Left ventricle myocardium inferior (tissue), 1 donor: ENCODE measurements around the gene PA2G4. TPM values are rescaled to one million over a fixed set of nuclear protein-coding genes. Genes with fewer than 3 reads are reported as not detected.
A peak's percentile ranks its signal among the peaks of the same experiment; 100 is the strongest.
"Not testable (repeated sequence)": the region's sequence is repeated elsewhere in the genome, so short reads cannot be mapped to it uniquely, and the experiment has no call there.

ENCODE experiments used
- DNase-seq: peaks from one replicate; pipeline ENCODE4 v3.0.0-alpha.2; 2020
- H3K27ac ChIP-seq: fragments of 200-600 bp; replicated peaks from 2 replicates; pipeline ENCODE4 v1.8.0; 2021
- H3K27me3 ChIP-seq: fragments of 200-600 bp; 2 replicates; pipeline ENCODE4 v1.8.0; 2021; ENCODE audit warnings: low read depth
- H3K36me3 ChIP-seq: fragments of 200-600 bp; 2 replicates; pipeline ENCODE4 v1.8.0; 2021
- H3K4me1 ChIP-seq: fragments of 200-600 bp; 2 replicates; pipeline ENCODE4 v1.8.0; 2021
- H3K4me3 ChIP-seq: fragments of 200-600 bp; 2 replicates; pipeline ENCODE4 v1.8.0; 2021; ENCODE audit warnings: mild to moderate bottlenecking, moderate library complexity
- H3K9me3 ChIP-seq: fragments of 200-600 bp; replicated peaks from 2 replicates; pipeline ENCODE4 v1.8.0; 2021
- CTCF ChIP-seq: fragments of 200-600 bp; IDR thresholded peaks from 2 replicates; pipeline ENCODE4 v1.8.0; 2021; ENCODE audit warnings: antibody characterized with exemption, mild to moderate bottlenecking, borderline replicate concordance
- intact Hi-C: fragments of 100-400 bp; cut with micrococcal nuclease; formaldehyde crosslinking; loops from one replicate; pipeline ENCODE4 v1.11.0; 2022
- long read RNA-seq: library from polyadenylated mRNA; unstranded; transcript quantifications from one replicate; pipeline ENCODE4 v2.0.0, GENCODE V29; 2021
- total RNA-seq: library from RNA; stranded (reverse); fragmentation: NEBNext Ultra II Directional; extraction: Animal tissue kit (Norgen Biotek cat#: 25700); gene quantifications from one replicate; pipeline ENCODE4 v1.2.1, GENCODE V29; 2021
- donor health status: DM: no; HTN: yes; CAD: no; lungs with severe emphysema.

The PA2G4 gene
- total RNA-seq, result 65.7 TPM
- long read RNA-seq, transcript PA2G4-201 (13 exons, 2,577 nt), result major isoform, 146 of 165 reads
- long read RNA-seq, partial matches to known transcripts, result 14 of 165 reads
- long read RNA-seq, other reads (novel, unspliced or antisense), result 5 of 165 reads

GRCh38 chr12:56104109-56104814 lies at the start of gene PA2G4:
PA2G4 (plus strand) TSS chr12:56104559; CDS start chr12:56104738, 179 bp downstream.
- H3K4me1 ChIP-seq, result peaks cover 35% of the 10 kb centered on the region
- DNase-seq, result peak; percentile 97
- H3K27me3 ChIP-seq, result no peaks in the 10 kb centered on the region
- peaks cover 29% of the 10 kb centered on the region for H3K36me3 ChIP-seq
- TF ChIP-seq CTCF, result no peak
- intact Hi-C loops, result no loop called here
- no peaks in the 10 kb centered on the region for H3K9me3 ChIP-seq
- peak within 1 kb of the TSS; percentile 92 for H3K27ac ChIP-seq
- H3K4me3 ChIP-seq, result peak within 1 kb of the TSS; percentile 89

- intact Hi-C loops, DNase-seq, H3K36me3 ChIP-seq, H3K27me3 ChIP-seq, H3K4me3 ChIP-seq, H3K27ac ChIP-seq, H3K4me1 ChIP-seq, H3K9me3 ChIP-seq: not testable (repeated sequence)
These were observed 44.4 kb upstream of the PA2G4 start for GRCh38 chr12:56059964-56060363.

- Histone ChIP-seq H3K9me3 (no peaks in the 10 kb centered on the region), H3K36me3 (no peaks in the 10 kb centered on the region), H3K4me3 (no peak overlapping the region), H3K4me1 (no peaks in the 10 kb centered on the region), H3K27me3 (peaks cover 4% of the 10 kb centered on the region), H3K27ac (no peak overlapping the region)
- no peak for DNase-seq
- intact Hi-C loops, result no loop called here
- no peak for TF ChIP-seq CTCF
These were observed 42.4 kb upstream of the PA2G4 start for GRCh38 chr12:56061982-56062381.

DNA sequence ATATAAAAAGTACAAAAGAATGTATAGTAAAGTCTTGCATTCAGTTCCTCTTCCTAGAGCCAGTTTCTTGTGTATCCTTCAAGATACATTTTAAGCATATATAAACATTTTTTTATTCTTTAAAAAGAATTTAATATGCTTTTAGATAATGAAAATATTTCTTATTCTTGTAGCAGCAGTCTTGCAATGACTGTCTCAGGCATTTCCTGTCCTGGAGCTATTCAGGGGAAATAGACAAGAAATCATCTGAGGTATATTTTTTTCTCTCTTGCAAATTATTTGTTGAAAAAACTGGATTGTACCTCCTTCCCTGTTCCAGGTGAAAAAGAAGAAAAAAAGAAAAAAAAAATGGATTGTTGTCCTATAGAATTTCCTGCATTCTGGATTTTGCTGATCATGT lies 41.4 kb upstream of the PA2G4 start:
- TF ChIP-seq CTCF, result no peak
- Histone ChIP-seq H3K9me3 (no peaks in the 10 kb centered on the region), H3K4me3 (no peak overlapping the region), H3K27me3 (peaks cover 4% of the 10 kb centered on the region), H3K36me3 (no peaks in the 10 kb centered on the region), H3K4me1 (no peaks in the 10 kb centered on the region), H3K27ac (no peak overlapping the region)
- intact Hi-C loops, result no loop called here
- DNase-seq, result no peak

DNA sequence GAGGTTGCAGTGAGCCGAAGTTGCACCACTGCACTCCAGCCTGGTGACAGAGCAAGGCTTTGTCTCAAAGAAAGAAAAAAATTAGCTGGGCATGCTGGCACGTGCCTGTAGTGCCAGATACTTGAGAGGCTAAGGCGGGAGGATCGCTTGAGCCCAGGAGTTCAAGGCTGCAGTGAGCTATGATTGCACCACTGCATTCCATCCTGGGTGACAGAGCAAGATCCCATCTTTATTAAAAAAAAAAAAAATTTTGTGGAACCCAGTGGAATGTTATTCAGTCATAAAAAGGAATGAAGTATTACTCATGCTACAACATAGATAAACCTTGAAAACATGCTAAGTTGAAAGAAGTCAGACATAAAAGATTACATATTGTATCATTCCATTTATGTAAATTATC lies 32.7 kb upstream of the PA2G4 start:
- DNase-seq, result no peak
- H3K4me1 ChIP-seq, result no peaks in the 10 kb centered on the region
- no peak overlapping the region for H3K4me3 ChIP-seq
- peaks cover 10% of the 10 kb centered on the region for H3K27me3 ChIP-seq
- no peak for TF ChIP-seq CTCF
- no peaks in the 10 kb centered on the region for H3K36me3 ChIP-seq
- H3K27ac ChIP-seq, result no peak overlapping the region
- no peaks in the 10 kb centered on the region for H3K9me3 ChIP-seq
- intact Hi-C loops, result no loop called here

DNA sequence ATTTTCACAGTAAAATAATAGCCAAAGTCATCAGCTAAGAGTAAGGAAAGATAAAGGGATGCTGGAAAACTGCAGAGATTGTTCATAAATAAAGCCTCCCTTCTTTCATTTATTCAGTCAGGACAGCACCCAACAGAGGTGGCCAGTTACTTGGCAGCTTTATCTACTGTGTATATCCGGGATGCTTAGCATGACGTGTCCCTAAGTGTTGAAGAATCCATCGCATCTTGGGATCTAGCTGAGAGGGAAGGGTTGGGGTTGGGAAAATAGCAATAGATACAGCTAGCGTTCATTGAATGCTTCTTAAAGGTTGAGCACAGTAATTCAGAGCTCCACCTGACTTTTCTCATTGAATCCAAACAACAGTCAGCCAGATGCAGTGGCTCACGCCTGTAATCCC lies 30.0 kb upstream of the PA2G4 start:
- Histone ChIP-seq H3K36me3 (no peaks in the 10 kb centered on the region), H3K4me3 (no peak overlapping the region), H3K4me1 (peaks cover 9% of the 10 kb centered on the region), H3K27ac (no peak overlapping the region), H3K9me3 (no peaks in the 10 kb centered on the region), H3K27me3 (peaks cover 10% of the 10 kb centered on the region)
- DNase-seq, result no peak
- intact Hi-C loops, result no loop called here
- TF ChIP-seq CTCF, result no peak

- H3K4me3 ChIP-seq, intact Hi-C loops, H3K27ac ChIP-seq, H3K36me3 ChIP-seq, DNase-seq, H3K9me3 ChIP-seq: not testable (repeated sequence)
- Histone ChIP-seq H3K4me1 (peaks cover 21% of the 10 kb centered on the region), H3K27me3 (peaks cover 26% of the 10 kb centered on the region)
These were observed 26.4 kb upstream of the PA2G4 start for GRCh38 chr12:56077966-56078365.
